ENCODE data around the gene FAM216B. TPM values are rescaled to one million over a fixed set of nuclear protein-coding genes. Genes with fewer than 3 reads are reported as not detected.

Gene FAM216B
- total RNA-seq, 2 experiments from 2014 or later = not detected

GRCh38 chr13:42752731-42753130, 28.7 kb upstream of the FAM216B start:
- Histone ChIP-seq H3K36me3 (ENCODE audit: insufficient read depth, low read length) (no peaks in the 10 kb centered on the region), H3K27ac (ENCODE audit: low read depth, low read length, poor library complexity, severe bottlenecking) (no peak overlapping the region), H4K20me1 (ENCODE audit: insufficient read depth, low read length) (no peaks in the 10 kb centered on the region), H3K4me1 (ENCODE audit: insufficient read depth, low read length, poor library complexity, severe bottlenecking) (no peaks in the 10 kb centered on the region), H3K4me3 (ENCODE audit: low read depth, low read length, poor library complexity, severe bottlenecking) (no peak overlapping the region), H2AFZ (ENCODE audit: low read length) (no peak overlapping the region), H3K4me2 (ENCODE audit: low read length) (no peak overlapping the region), H3K9me3 (ENCODE audit: low read length) (no peaks in the 10 kb centered on the region), H3K79me2 (ENCODE audit: insufficient read depth, low read depth, low read length) (no peaks in the 10 kb centered on the region), H3K9me2 (ENCODE audit: insufficient read depth, low read length) (no peaks in the 10 kb centered on the region)
- ChIA-PET POLR2A (interaction anchor here (0.6 to 1.0 kb wide), 2 partner anchors 17 to 45 kb away, joined by 3 read pairs; no protein-coding TSS in a partner anchor), CTCF (ENCODE audit: unreplicated experiment) (interaction anchor here (0.6 kb wide), 1 partner anchor 155 kb away, joined by 3 read pairs; no protein-coding TSS in a partner anchor)
- no peak for DNase-seq (ENCODE audit: low spot score)
- TF ChIP-seq EZH2phosphoT487 (IDR thresholded peaks at IDR 0.05; ENCODE audit: borderline replicate concordance, low read depth, low read length) (no peak), CTCF (conservative IDR thresholded peaks at IDR 0.05; ENCODE audit: low read length) (no peak)
- no TSS peak for BruUV-seq (replicated peaks)
- intact Hi-C loops (cut with micrococcal nuclease; ENCODE audit: unreplicated experiment) = no loop called here

- intact Hi-C loops (cut with micrococcal nuclease; ENCODE audit: unreplicated experiment) = no loop called here
- TF ChIP-seq CTCF (conservative IDR thresholded peaks at IDR 0.05; ENCODE audit: low read length) (no peak), EZH2phosphoT487 (IDR thresholded peaks at IDR 0.05; ENCODE audit: borderline replicate concordance, low read depth, low read length) (no peak)
- Histone ChIP-seq H3K4me3 (ENCODE audit: low read depth, low read length, poor library complexity, severe bottlenecking) (no peak overlapping the region), H3K9me3 (ENCODE audit: low read length) (no peaks in the 10 kb centered on the region), H3K36me3 (ENCODE audit: insufficient read depth, low read length) (no peaks in the 10 kb centered on the region), H3K4me2 (ENCODE audit: low read length) (no peak overlapping the region), H3K9me2 (ENCODE audit: insufficient read depth, low read length) (no peaks in the 10 kb centered on the region), H3K4me1 (ENCODE audit: insufficient read depth, low read length, poor library complexity, severe bottlenecking) (no peaks in the 10 kb centered on the region), H4K20me1 (ENCODE audit: insufficient read depth, low read length) (no peaks in the 10 kb centered on the region), H3K27ac (ENCODE audit: low read depth, low read length, poor library complexity, severe bottlenecking) (no peak overlapping the region), H2AFZ (ENCODE audit: low read length) (no peak overlapping the region), H3K79me2 (ENCODE audit: insufficient read depth, low read depth, low read length) (no peaks in the 10 kb centered on the region)
- POLR2A ChIA-PET = interaction anchor here (1.0 kb wide), 1 partner anchor 18 kb away, joined by 3 read pairs; no protein-coding TSS in a partner anchor
- DNase-seq (ENCODE audit: low spot score) = no peak
- no TSS peak for BruUV-seq (replicated peaks)
- CTCF ChIA-PET (ENCODE audit: unreplicated experiment) = no interaction called here
Measured at GRCh38 chr13:42753697-42754096, 27.7 kb upstream of the FAM216B start.

GRCh38 chr13:42754801-42755510, 26.4 kb upstream of the FAM216B start:
- no peaks in the 10 kb centered on the region for H3K79me2 ChIP-seq (ENCODE audit: insufficient read depth, low read depth, low read length)
- H4K20me1 ChIP-seq (ENCODE audit: insufficient read depth, low read length) = no peaks in the 10 kb centered on the region
- CTCF ChIA-PET (ENCODE audit: unreplicated experiment) = no interaction called here
- intact Hi-C loops (cut with micrococcal nuclease; ENCODE audit: unreplicated experiment) = no loop called here
- no peaks in the 10 kb centered on the region for H3K9me2 ChIP-seq (ENCODE audit: insufficient read depth, low read length)
- no peaks in the 10 kb centered on the region for H3K9me3 ChIP-seq (ENCODE audit: low read length)
- no peak overlapping the region for H3K27ac ChIP-seq (ENCODE audit: low read depth, low read length, poor library complexity, severe bottlenecking)
- no peak overlapping the region for H2AFZ ChIP-seq (ENCODE audit: low read length)
- no peaks in the 10 kb centered on the region for H3K36me3 ChIP-seq (ENCODE audit: insufficient read depth, low read length)
- H3K4me1 ChIP-seq (ENCODE audit: insufficient read depth, low read length, poor library complexity, severe bottlenecking) = no peaks in the 10 kb centered on the region
- no peak for DNase-seq (ENCODE audit: low spot score)
- H3K4me3 ChIP-seq (ENCODE audit: low read depth, low read length, poor library complexity, severe bottlenecking) = no peak overlapping the region
- POLR2A ChIA-PET = no interaction called here
- no peak overlapping the region for H3K4me2 ChIP-seq (ENCODE audit: low read length)
- TF ChIP-seq EZH2phosphoT487 (IDR thresholded peaks at IDR 0.05; ENCODE audit: borderline replicate concordance, low read depth, low read length) (no peak), CTCF (conservative IDR thresholded peaks at IDR 0.05; ENCODE audit: low read length) (no peak)
- BruUV-seq (replicated peaks) = no TSS peak
